ENCODE measurements around the gene TMEM154.
"Not testable (repeated sequence)": the region's sequence is repeated elsewhere in the genome, so short reads cannot be mapped to it uniquely, and the experiment has no call there.

TMEM154 gene

DNA sequence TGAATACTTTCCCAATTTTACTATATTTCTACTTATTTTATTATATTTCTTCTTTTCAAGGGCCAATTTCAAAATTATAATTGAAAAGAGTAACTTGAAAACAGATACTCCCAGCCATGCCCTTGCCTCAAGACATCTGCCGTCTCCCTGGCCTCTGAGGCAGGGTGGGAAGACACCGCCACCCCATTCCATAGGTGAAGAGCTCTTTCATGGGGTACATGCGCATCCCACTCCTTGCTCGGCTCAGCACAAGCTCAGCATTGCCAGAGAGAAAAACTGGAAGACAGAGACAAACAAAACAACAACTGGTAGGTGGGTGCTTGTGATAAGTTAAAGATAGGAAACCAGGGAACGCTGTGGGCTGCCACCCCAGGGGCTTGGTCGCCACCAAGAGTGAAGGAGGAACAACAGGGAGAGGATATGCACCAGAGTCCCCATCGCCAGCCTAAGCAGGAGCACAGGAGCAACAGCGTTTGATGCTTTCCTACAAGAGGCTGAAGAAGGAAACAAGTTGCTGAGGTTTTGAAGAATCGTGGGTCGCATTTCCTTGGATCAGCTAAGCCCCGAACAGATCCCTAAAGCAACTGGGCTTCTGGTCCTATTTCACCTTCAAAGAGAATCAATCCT lies 11.3 kb downstream of the TMEM154 start:
- no peak for DNase-seq

- no peak for DNase-seq
Measured at GRCh38 chr4:152667781-152668180, 12.0 kb downstream of the TMEM154 start.

- no peak for DNase-seq
Measured at GRCh38 chr4:152666946-152667345, 12.9 kb downstream of the TMEM154 start.

GRCh38 chr4:152665691-152666395 lies 14.0 kb downstream of the TMEM154 start:
- DNase-seq, result no peak

DNA sequence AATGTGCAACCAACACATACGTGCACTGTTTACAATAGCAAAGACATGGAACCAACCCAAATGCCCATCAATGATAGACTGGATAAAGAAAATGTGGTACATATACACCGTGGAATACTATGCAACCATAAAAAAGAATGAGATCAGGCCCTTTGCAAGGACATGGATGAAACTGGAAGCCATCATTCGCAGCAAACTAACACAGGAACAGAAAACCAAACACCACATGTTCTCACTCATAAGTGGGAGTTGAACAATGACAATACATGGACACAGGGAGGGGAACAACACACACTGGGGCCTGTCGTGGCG lies 15.8 kb downstream of the TMEM154 start:
- not testable (repeated sequence) for DNase-seq

- DNase-seq, result no peak
Measured at GRCh38 chr4:152663203-152664066, 16.4 kb downstream of the TMEM154 start.

- no peak for DNase-seq
Measured at GRCh38 chr4:152661649-152662048, 18.1 kb downstream of the TMEM154 start.

GRCh38 chr4:152660526-152660925 lies 19.3 kb downstream of the TMEM154 start:
- no peak for DNase-seq

DNA sequence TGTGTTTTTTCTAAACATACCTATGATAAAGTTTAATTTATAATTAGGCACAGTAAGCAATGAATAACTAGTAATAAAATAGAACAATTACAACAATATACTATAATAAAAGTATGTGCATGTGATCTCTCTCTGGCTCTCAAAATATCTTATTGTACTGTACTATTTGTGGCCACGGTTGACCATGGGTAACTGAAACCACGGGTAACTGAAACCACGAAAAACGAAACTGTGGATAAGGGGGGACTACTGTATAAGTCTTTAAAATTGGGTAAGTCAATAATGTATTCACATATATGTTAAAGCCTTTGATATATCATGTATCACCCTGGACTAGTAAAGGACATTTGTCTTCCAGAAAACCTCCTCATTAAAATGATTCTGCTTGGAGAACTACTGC lies 20.0 kb downstream of the TMEM154 start:
- no peak for DNase-seq

- DNase-seq, result no peak
Measured at GRCh38 chr4:152657657-152658056, 22.1 kb downstream of the TMEM154 start.

- DNase-seq, result no peak
Measured at GRCh38 chr4:152655272-152656129, 24.3 kb downstream of the TMEM154 start.

GRCh38 chr4:152652102-152652501 lies 27.7 kb downstream of the TMEM154 start:
- no peak for DNase-seq

DNA sequence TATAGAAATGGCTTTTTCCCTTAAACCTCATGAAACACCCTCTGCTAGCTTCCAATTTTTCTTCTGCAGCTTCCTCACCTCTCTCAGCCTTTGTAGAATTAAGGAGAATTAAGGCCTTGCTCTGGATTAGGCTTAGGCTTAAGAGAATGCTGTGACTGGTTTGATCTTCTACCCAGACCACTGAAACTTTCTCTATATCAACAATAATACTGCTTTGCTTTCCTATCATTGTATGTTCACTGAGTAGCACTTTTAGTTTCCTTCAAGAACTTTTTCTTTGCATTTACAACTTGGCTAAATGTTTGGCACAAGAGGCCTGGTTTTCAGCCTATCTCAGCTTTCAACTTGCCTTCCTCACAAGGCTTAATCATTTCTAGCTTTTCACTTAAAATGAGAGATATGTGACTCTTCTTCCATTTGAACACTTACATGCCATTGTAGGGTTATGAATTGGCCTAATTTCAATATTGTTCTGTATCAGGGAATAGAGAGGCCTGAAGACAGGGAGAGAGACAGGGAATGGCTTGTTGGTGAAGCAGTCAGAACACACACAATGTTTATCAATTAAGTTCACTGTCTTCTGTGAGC lies 28.2 kb downstream of the TMEM154 start:
- DNase-seq, result no peak

DNA sequence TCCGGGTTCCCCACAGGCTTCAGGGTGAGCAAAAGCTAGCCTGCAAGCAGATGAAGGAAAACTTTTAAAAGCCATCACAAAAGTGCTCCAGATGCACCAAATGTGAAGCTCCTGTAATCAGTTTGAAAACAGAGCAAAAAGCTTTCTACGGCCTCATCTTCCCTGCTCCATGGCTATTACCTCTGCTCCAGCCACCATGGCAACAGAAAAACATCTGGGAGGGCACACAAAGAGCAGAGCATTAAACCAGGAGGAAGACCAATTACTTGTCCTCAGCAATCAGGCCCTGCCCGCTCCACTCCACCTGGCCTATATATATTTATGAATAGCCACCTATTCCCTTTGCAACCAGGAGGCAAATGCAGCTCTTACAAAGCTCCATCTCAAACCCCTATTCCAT lies 33.6 kb downstream of the TMEM154 start:
- no peak for DNase-seq

- DNase-seq, result no peak
Measured at GRCh38 chr4:152644130-152644529, 35.7 kb downstream of the TMEM154 start.

- DNase-seq, result no peak
Measured at GRCh38 chr4:152643153-152644035, 36.4 kb downstream of the TMEM154 start.

DNA sequence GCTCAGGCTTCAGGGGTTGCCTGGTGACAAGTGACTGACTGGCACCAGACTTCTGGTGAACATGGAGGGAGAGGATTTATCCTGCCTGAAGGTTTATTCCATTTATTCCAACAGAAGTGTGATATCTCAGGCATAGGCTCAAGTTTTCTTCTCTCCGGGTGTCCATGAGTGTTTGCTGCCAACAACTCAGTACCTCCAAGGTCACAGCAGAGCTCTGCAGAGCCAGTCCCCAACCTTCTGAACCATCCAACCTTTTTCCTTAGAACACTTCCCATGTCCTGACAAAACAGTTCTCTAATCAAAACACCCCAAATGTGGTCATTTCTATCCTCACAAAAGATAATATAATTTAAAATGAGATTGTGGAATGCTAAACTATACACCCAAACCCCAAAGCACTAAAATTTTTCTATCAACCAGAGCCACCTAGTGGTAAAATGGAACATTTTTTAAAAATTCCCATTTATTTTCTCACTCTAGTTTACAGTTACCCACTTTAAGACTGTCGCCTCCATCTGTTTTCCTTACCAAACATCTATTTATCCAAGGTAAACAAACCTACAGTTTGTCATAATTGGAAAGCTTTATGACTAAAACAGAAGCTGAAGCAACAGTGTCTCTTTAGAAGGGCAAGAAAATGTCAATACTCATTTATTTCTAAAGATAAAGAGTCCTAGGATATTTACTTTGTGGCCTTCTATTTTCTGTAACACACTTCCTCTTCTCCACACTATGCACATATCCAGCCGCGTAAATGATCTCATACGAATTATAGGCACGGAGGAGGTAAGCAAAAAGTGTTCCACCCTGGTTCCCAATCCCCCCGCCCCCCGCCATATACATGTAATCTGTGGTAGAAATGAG lies 39.5 kb downstream of the TMEM154 start:
- no peak for DNase-seq

GRCh38 chr4:152635851-152636250 lies 43.9 kb downstream of the TMEM154 start:
- DNase-seq, result no peak
